OCI-LY7 (cell line): Measurements from ENCODE around the gene DDX52. TPM values are rescaled to one million over a fixed set of nuclear protein-coding genes. Genes with fewer than 3 reads are reported as not detected.

Experiments
- BruUV-seq: library from RNA; stranded (reverse); fragments of 400-500 nt; replicated peaks from 2 replicates; lab custom pipeline; 2021; lab: Mats Ljungman, UMichigan
- CTCF ChIA-PET: fragments of 300-600 bp; sonication (Branson Sonifier 250); formaldehyde crosslinking; loops from one replicate; lab custom pipeline; 2022; ENCODE audit warnings: antibody characterized with exemption; ENCODE audit not compliant: unreplicated experiment; lab: Charles Lee
- POLR2A ChIA-PET: fragments of 300-600 bp; sonication (Branson Sonifier 250); formaldehyde crosslinking; loops from one replicate; lab custom pipeline; 2022; ENCODE audit warnings: antibody characterized with exemption; lab: Charles Lee
- DNase-seq: peaks from one replicate; pipeline ENCODE4 v3.0.0-alpha.2; 2015; ENCODE audit warnings: low spot score
- H2AFZ ChIP-seq: fragments of 200-600 bp; sonication (generic), shearing (Covaris generic); 2 replicates; pipeline ENCODE4 v1.6.1; 2014; ENCODE audit warnings: mild to moderate bottlenecking, antibody characterized with exemption, low read length, moderate library complexity
- H3K27ac ChIP-seq: fragments of 200-600 bp; sonication (generic); 2 replicates; pipeline ENCODE4 v1.5.1; 2014; ENCODE audit warnings: mixed run types, low read depth, mild to moderate bottlenecking, moderate library complexity, low read length, inconsistent platforms; ENCODE audit not compliant: poor library complexity, severe bottlenecking
- H3K36me3 ChIP-seq: fragments of 200-600 bp; sonication (generic); 2 replicates; pipeline ENCODE4 v1.6.1; 2014; ENCODE audit warnings: mild to moderate bottlenecking, antibody characterized with exemption, low read length, moderate library complexity, mixed read lengths; ENCODE audit not compliant: insufficient read depth
- H3K4me1 ChIP-seq: fragments of 200-600 bp; sonication (generic); 2 replicates; pipeline ENCODE4 v1.5.1; 2014; ENCODE audit warnings: mild to moderate bottlenecking, low read length; ENCODE audit not compliant: insufficient read depth, poor library complexity, severe bottlenecking
- H3K4me2 ChIP-seq: fragments of 200-600 bp; sonication (generic); 2 replicates; pipeline ENCODE4 v1.6.1; 2014; ENCODE audit warnings: mild to moderate bottlenecking, low read length
- H3K4me3 ChIP-seq: fragments of 200-600 bp; sonication (generic); 2 replicates; pipeline ENCODE4 v1.5.1; 2014; ENCODE audit warnings: mild to moderate bottlenecking, low read depth, low read length; ENCODE audit not compliant: poor library complexity, severe bottlenecking
- H3K79me2 ChIP-seq: fragments of 200-600 bp; sonication (generic); 2 replicates; pipeline ENCODE4 v1.6.1; 2016; ENCODE audit warnings: low read depth, mild to moderate bottlenecking, low read length, moderate library complexity, mixed read lengths; ENCODE audit not compliant: insufficient read depth
- H3K9me2 ChIP-seq: fragments of 200-600 bp; sonication (generic); 2 replicates; pipeline ENCODE4 v1.6.1; 2016; ENCODE audit warnings: mild to moderate bottlenecking, low read length, mixed read lengths; ENCODE audit not compliant: insufficient read depth
- H3K9me3 ChIP-seq: fragments of 200-600 bp; sonication (generic); 2 replicates; pipeline ENCODE4 v1.6.1; 2014; ENCODE audit warnings: mild to moderate bottlenecking, mixed run types, low read length, mixed read lengths
- H4K20me1 ChIP-seq: fragments of 200-600 bp; sonication (generic); 2 replicates; pipeline ENCODE4 v1.6.1; 2014; ENCODE audit warnings: mild to moderate bottlenecking, antibody characterized with exemption, low read length, moderate library complexity, mixed read lengths; ENCODE audit not compliant: insufficient read depth
- CTCF ChIP-seq: fragments of 200-600 bp; sonication (generic); conservative IDR thresholded peaks from 2 replicates; pipeline ENCODE4 v1.5.1; 2014; ENCODE audit warnings: mild to moderate bottlenecking, antibody characterized with exemption, low read length, moderate library complexity, mixed read lengths
- EZH2phosphoT487 ChIP-seq: fragments of 200-600 bp; sonication (generic); IDR thresholded peaks from 2 replicates; pipeline ENCODE4 v1.6.1; 2018; ENCODE audit warnings: low read depth, borderline replicate concordance, mild to moderate bottlenecking, mixed run types, antibody characterized with exemption, low read length, moderate library complexity, mixed read lengths
- intact Hi-C: fragments of 100-400 bp; cut with micrococcal nuclease; formaldehyde crosslinking; loops from one replicate; pipeline ENCODE4 v1.10.0; 2022; ENCODE audit not compliant: unreplicated experiment
- total RNA-seq, 2 experiments: library from RNA; depleted of rRNA in 1 of 2; stranded (reverse); fragments of >200 nt in 1 of 2; shearing (Covaris generic) in 1 of 2; gene quantifications; 2 replicates each; pipeline ENCODE4 v1.2.3, GENCODE V29; 2014 to 2022

The DDX52 gene
- total RNA-seq, 2 experiments from 2014 or later = 18.1 to 35.2 TPM

DNA sequence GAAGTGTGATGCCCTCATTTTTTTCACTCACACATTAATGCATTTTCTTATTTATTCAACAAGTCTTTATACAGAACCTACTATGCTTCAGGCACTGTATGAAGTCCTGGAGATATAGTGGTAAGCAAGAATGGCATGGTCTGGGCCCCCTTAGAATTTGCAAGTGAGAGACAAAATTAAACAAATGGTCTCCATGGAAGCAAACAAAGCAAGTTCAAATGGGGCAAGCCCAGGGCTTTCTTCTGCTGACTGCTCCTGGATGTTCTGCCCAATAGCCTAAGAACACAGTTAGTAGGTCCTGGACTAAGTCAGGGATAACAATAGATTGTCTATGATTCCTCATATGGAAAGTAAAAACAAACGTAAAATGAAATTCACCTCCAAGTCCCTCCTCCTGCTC lies 31.3 kb upstream of the DDX52 start:
- no TSS peak for BruUV-seq
- POLR2A ChIA-PET = interaction anchor here (0.6 kb wide), 1 partner anchor 11 kb away, joined by 3 read pairs; no protein-coding TSS in a partner anchor
- intact Hi-C loops = no loop called here

DNA sequence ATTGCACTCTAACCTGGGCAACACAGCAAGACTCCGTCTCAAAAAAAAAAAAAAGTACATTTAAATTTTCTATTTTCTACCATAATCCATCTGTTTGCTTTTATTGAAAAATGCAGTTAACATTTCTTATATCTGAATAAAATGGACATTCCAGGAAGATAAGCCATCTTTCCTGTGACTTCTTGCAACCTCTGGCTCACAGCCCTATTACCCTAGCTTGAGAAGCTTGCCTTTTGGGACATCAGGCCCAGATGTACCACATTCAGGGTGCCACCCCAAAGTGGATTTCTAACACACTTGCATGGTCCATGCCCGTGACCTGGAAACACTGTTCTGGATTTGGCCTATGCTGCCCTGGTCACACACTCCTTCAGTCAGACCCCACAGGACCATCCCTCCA lies 30.1 kb upstream of the DDX52 start:
- no peaks in the 10 kb centered on the region for H4K20me1 ChIP-seq
- no peak overlapping the region for H3K4me3 ChIP-seq
- DNase-seq = no peak
- no peak overlapping the region for H3K27ac ChIP-seq
- H3K9me2 ChIP-seq = no peaks in the 10 kb centered on the region
- H3K4me2 ChIP-seq = no peak overlapping the region
- POLR2A ChIA-PET = no interaction called here
- H3K79me2 ChIP-seq = no peaks in the 10 kb centered on the region
- TF ChIP-seq EZH2phosphoT487 = no peak
- no peak for TF ChIP-seq CTCF
- intact Hi-C loops = no loop called here
- no peaks in the 10 kb centered on the region for H3K36me3 ChIP-seq
- no peaks in the 10 kb centered on the region for H3K9me3 ChIP-seq
- H2AFZ ChIP-seq = no peak overlapping the region
- no peaks in the 10 kb centered on the region for H3K4me1 ChIP-seq
- BruUV-seq = no TSS peak
- CTCF ChIA-PET = no interaction called here

More for the DNA sequence above, 31.3 kb upstream of the DDX52 start:
- DNase-seq = no peak
- no peak overlapping the region for H3K27ac ChIP-seq
- H3K4me3 ChIP-seq = no peak overlapping the region
- no peaks in the 10 kb centered on the region for H3K79me2 ChIP-seq
- H3K9me2 ChIP-seq = no peaks in the 10 kb centered on the region
- no peaks in the 10 kb centered on the region for H3K4me1 ChIP-seq
- no peak for TF ChIP-seq EZH2phosphoT487
- TF ChIP-seq CTCF = no peak
- no peaks in the 10 kb centered on the region for H3K36me3 ChIP-seq
- CTCF ChIA-PET = no interaction called here
- H3K9me3 ChIP-seq = no peaks in the 10 kb centered on the region
- no peak overlapping the region for H3K4me2 ChIP-seq
- H2AFZ ChIP-seq = no peak overlapping the region
- no peaks in the 10 kb centered on the region for H4K20me1 ChIP-seq

DNA sequence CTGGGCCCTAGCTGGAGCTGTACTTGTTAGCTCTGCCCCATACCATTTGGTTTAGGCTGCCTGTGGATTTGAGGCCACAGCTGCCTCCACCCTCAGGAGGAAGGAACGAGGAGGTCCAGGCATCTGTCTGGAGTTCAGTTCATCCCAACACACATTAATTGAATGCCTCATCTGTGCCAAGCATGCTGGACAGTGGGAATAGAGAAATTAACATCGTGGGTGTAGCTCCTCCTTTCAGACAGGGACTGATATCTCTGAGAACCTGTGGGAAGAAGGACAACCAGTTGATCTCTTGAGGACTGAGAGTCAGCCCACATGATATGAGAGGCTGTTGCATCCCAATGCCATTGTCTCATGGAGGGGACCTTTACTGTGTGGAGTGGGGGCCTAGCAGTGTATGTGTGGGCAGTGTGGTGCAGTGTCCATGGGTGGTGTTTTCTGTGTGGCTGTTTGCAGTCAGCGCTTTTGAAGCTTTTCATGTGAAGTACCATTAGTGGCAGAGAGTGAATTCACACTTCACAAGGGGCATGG lies 29.4 kb upstream of the DDX52 start:
- Histone ChIP-seq H3K27ac (no peak overlapping the region), H3K4me2 (no peak overlapping the region), H3K79me2 (no peaks in the 10 kb centered on the region), H3K9me3 (no peaks in the 10 kb centered on the region), H3K9me2 (no peaks in the 10 kb centered on the region), H3K36me3 (no peaks in the 10 kb centered on the region), H4K20me1 (no peaks in the 10 kb centered on the region), H3K4me3 (no peak overlapping the region), H3K4me1 (no peaks in the 10 kb centered on the region), H2AFZ (no peak overlapping the region)
- POLR2A ChIA-PET = no interaction called here
- TF ChIP-seq EZH2phosphoT487 (no peak), CTCF (no peak)
- intact Hi-C loops = no loop called here
- no TSS peak for BruUV-seq
- DNase-seq = no peak
- CTCF ChIA-PET = no interaction called here
